Psoas muscle (tissue), 8 donors: ENCODE data around the gene ENPP1. TPM values are rescaled to one million over a fixed set of nuclear protein-coding genes. Genes with fewer than 3 reads are reported as not detected.
"Not testable (repeated sequence)": the region's sequence is repeated elsewhere in the genome, so short reads cannot be mapped to it uniquely, and the experiment has no call there.

Experiments used
- ATAC-seq, 4 donors: fragments of 200-7000 bp; cut with Tn5 transposase; one replicate each; pipeline ENCODE4 v1.9.1; 2020; ENCODE audit warnings: moderate library complexity in 3 of 4, mild to moderate bottlenecking in 2 of 4
- DNase-seq, 2 donors: peaks; one replicate each; pipeline ENCODE4 v3.0.0-alpha.2; 2020
- H3K27ac ChIP-seq: fragments of 200-600 bp; one replicate; pipeline ENCODE4 v1.8.0; 2022
- H3K27me3 ChIP-seq, 3 donors: fragments of 200-600 bp in 1 of 3; one replicate each; pipeline versions ENCODE4 v1.6.1 to v1.8.0; 2013 to 2022; ENCODE audit warnings: low read length in 2 of 3, mild to moderate bottlenecking in 2 of 3, moderate library complexity in 1 of 3; ENCODE audit not compliant: insufficient read depth in 3 of 3
- H3K36me3 ChIP-seq, 2 donors: fragments of 200-600 bp in 1 of 2; one replicate each; pipeline versions ENCODE4 v1.6.1 to v1.8.0; 2013 to 2022; ENCODE audit warnings: low read depth in 1 of 2, mild to moderate bottlenecking in 1 of 2, moderate library complexity in 1 of 2; ENCODE audit not compliant: insufficient read depth in 1 of 2
- H3K4me1 ChIP-seq: fragments of 200-600 bp; one replicate; pipeline ENCODE4 v1.8.0; 2022
- H3K4me3 ChIP-seq: fragments of 200-600 bp; one replicate; pipeline ENCODE4 v1.8.0; 2022; ENCODE audit warnings: mild to moderate bottlenecking
- H3K9me3 ChIP-seq: fragments of 200-600 bp; one replicate; pipeline ENCODE4 v1.8.0; 2022
- CTCF ChIP-seq: fragments of 200-600 bp; IDR thresholded peaks from one replicate; pipeline ENCODE4 v1.8.0; 2022; ENCODE audit warnings: antibody characterized with exemption
- WGBS, 3 donors: extraction: QIAGEN DNeasy Blood & Tissue Kit; methylation state at CpG; one replicate each; pipeline versions ENCODE4 v1.1.6 to v1.1.7; 2013; 5-methylcytosine and 5-hydroxymethylcytosine counted together
- intact Hi-C, 2 donors: fragments of 100-400 bp; cut with DNase I; formaldehyde crosslinking; loops; one replicate each; pipeline versions ENCODE4 v1.11.0 to v1.14.2; 2022
- polyA plus RNA-seq, 3 donors: library from polyadenylated mRNA; stranded (reverse); fragments of 200-250 nt; gene quantifications; one replicate each; pipeline ENCODE4 v1.2.3, GENCODE V29; 2013
- total RNA-seq, 4 donors: library from RNA; stranded (reverse); fragmentation: NEBNext Ultra II Directional in 2 of 4; extraction: Animal tissue kit (Norgen Biotek cat#: 25700) in 2 of 4; gene quantifications; one replicate each; pipeline versions ENCODE4 v1.2.1 to v1.2.4, GENCODE V29; 2021 to 2023
- donor health status: healthy with polysubstance abuse.
- donor health status: DM: no; HTN: no; CAD: no; lungs with moderate emphysema.
- donor health status: Bipolar disorder and iron deficiency.
- donor health status: healthy.
- donor health status: DM: yes; HTN: yes; CAD: no.
- donor health status: DM: no; HTN: no; CAD: no.
- donor health status: DM: no; HTN: no; CAD: no.
- donor health status: DM: yes; HTN: yes; CAD: no.

ENPP1 gene
- total and polyA plus RNA-seq, 7 donors = 0.65 to 4.9 (median 1.6) TPM

- DNase-seq (no peak), ATAC-seq (no peak)
- Histone ChIP-seq H3K36me3 (no peaks in the 10 kb centered on the region), H3K9me3 (no peaks in the 10 kb centered on the region), H3K4me3 (no peak overlapping the region), H3K27ac (no peak overlapping the region), H3K4me1 (no peaks in the 10 kb centered on the region), H3K27me3 (peaks cover 0 to 5% (median 0%) of the 10 kb centered on the region in 3 donors)
- intact Hi-C loops = no loop called here
- no peak for TF ChIP-seq CTCF
Observed at GRCh38 chr6:131900231-131900630, 92.4 kb downstream of the ENPP1 start.

- H3K27me3 ChIP-seq, H3K36me3 ChIP-seq, H3K4me1 ChIP-seq, H3K4me3 ChIP-seq, H3K27ac ChIP-seq, H3K9me3 ChIP-seq, ATAC-seq, intact Hi-C loops, DNase-seq: not testable (repeated sequence)
- 87 to 91% (median 89%) methylated on average over 5 of the region's 5 CpGs for WGBS, 3 donors
Observed at GRCh38 chr6:131901326-131901873, 93.6 kb downstream of the ENPP1 start.

GRCh38 chr6:131903734-131904133 is 95.9 kb downstream of the ENPP1 start:
- ATAC-seq, H3K27ac ChIP-seq, H3K4me3 ChIP-seq, H3K36me3 ChIP-seq, intact Hi-C loops, DNase-seq, H3K27me3 ChIP-seq, H3K9me3 ChIP-seq, H3K4me1 ChIP-seq: not testable (repeated sequence)
- WGBS, 3 donors = 70 to 82% (median 76%) methylated on average over 9 to 11 of the region's 12 CpGs

- 72 to 86% (median 85%) methylated on average over 3 of the region's 3 CpGs for WGBS, 3 donors
- DNase-seq, H3K9me3 ChIP-seq, intact Hi-C loops, H3K27ac ChIP-seq, H3K4me3 ChIP-seq, H3K27me3 ChIP-seq, H3K36me3 ChIP-seq, ATAC-seq, H3K4me1 ChIP-seq: not testable (repeated sequence)
Observed at GRCh38 chr6:131908787-131909186, 101.0 kb downstream of the ENPP1 start.

- H3K36me3 ChIP-seq = no peaks in the 10 kb centered on the region
- peak; percentile 89 for TF ChIP-seq CTCF
- DNase-seq = peak in 1 of 2 donors; percentile 48
- H3K27ac ChIP-seq = no peak overlapping the region
- no peaks in the 10 kb centered on the region for H3K9me3 ChIP-seq
- WGBS, 3 donors = 64 to 71% (median 65%) methylated on average over 4 of the region's 4 CpGs
- H3K4me3 ChIP-seq = no peak overlapping the region
- intact Hi-C loops = loop anchor here (5.0 to 10.0 kb wide), 3 partner anchors 122 to 575 kb away; no protein-coding TSS in a partner anchor
- H3K4me1 ChIP-seq = no peaks in the 10 kb centered on the region
- H3K27me3 ChIP-seq = peaks cover 0 to 6% (median 4%) of the 10 kb centered on the region in 3 donors
- ATAC-seq = peak; percentile 59 to 85 (median 71)
Observed at GRCh38 chr6:131909408-131910218, 101.8 kb downstream of the ENPP1 start.

- intact Hi-C loops = loop anchor here (5.0 to 10.0 kb wide), 3 partner anchors 123 to 575 kb away; no protein-coding TSS in a partner anchor
- Histone ChIP-seq H3K36me3 (no peaks in the 10 kb centered on the region), H3K27me3 (peaks cover 0 to 6% (median 4%) of the 10 kb centered on the region in 3 donors), H3K27ac (no peak overlapping the region), H3K4me1 (no peaks in the 10 kb centered on the region), H3K9me3 (no peaks in the 10 kb centered on the region), H3K4me3 (no peak overlapping the region)
- DNase-seq (no peak), ATAC-seq (no peak)
- WGBS, 3 donors = 93 to 98% (median 96%) methylated on average over 1 of the region's 1 CpG
- no peak for TF ChIP-seq CTCF
Observed at GRCh38 chr6:131910219-131910589, 102.4 kb downstream of the ENPP1 start.
